Measurements from ENCODE around the gene TSNAXIP1. TPM values are rescaled to one million over a fixed set of nuclear protein-coding genes. Genes with fewer than 3 reads are reported as not detected.

Gene TSNAXIP1
- total and polyA plus RNA-seq, 2 experiments from 2014 or later: 0.97 to 2.4 TPM

GRCh38 chr16:67820608-67821259 lies 14.0 kb downstream of the TSNAXIP1 start:
- H3K79me2 ChIP-seq (replicated peaks; ENCODE audit: insufficient read depth): no peaks in the 10 kb centered on the region
- no peak for TF ChIP-seq REST (IDR thresholded peaks at IDR 0.05; ENCODE audit: unreplicated experiment)
- peak in 1 of 2 experiments; percentile 35; a peak in 2 of 4 replicates for TF ChIP-seq CTCF (conservative IDR thresholded peaks at IDR 0.05; ENCODE audit: low read depth in 2 of 2)
- no peak for TF ChIP-seq ZNF331 (CRISPR knock-in tag; IDR thresholded peaks at IDR 0.05; ENCODE audit: low read depth)
- no peak for TF ChIP-seq ZNF462 (CRISPR knock-in tag; IDR thresholded peaks at IDR 0.05)
- no peak for TF ChIP-seq EZH2 (IDR thresholded peaks at IDR 0.05; ENCODE audit: low read depth, unreplicated experiment)
- no peak for TF ChIP-seq STAT1 (IDR thresholded peaks at IDR 0.05; ENCODE audit: unreplicated experiment)
- TF ChIP-seq CREB1 (CRISPR knock-in tag; IDR thresholded peaks at IDR 0.05; ENCODE audit: low read depth): no peak
- no peak for TF ChIP-seq ZNF114 (CRISPR knock-in tag; IDR thresholded peaks at IDR 0.05)
- no peak for TF ChIP-seq JUNB (IDR thresholded peaks at IDR 0.05; ENCODE audit: unreplicated experiment)
- no peaks in the 10 kb centered on the region for H3K36me3 ChIP-seq (ENCODE audit: insufficient read depth)
- peaks cover 18% of the 10 kb centered on the region for H3K27me3 Mint-ChIP-seq (ENCODE audit: insufficient read depth, low read depth, poor library complexity)
- H3K4me3 Mint-ChIP-seq: no peak overlapping the region
- no peak overlapping the region for H3K4me3 ChIP-seq
- no peak for DNase-seq (ENCODE audit: low spot score)
- peaks cover 13% of the 10 kb centered on the region for H3K4me1 Mint-ChIP-seq
- H3K27me3 ChIP-seq (ENCODE audit: insufficient read depth): no peaks in the 10 kb centered on the region
- H3K4me1 ChIP-seq (ENCODE audit: insufficient read depth): no peaks in the 10 kb centered on the region
- H3K9me2 ChIP-seq (ENCODE audit: insufficient read depth): no peaks in the 10 kb centered on the region
- H3F3A ChIP-seq (replicated peaks; ENCODE audit: low read depth): no peaks in the 10 kb centered on the region
- H3K27ac ChIP-seq (ENCODE audit: low read depth): no peak overlapping the region
- H4K20me1 ChIP-seq (replicated peaks; ENCODE audit: insufficient read depth): no peaks in the 10 kb centered on the region
- no peak overlapping the region for H2AFZ ChIP-seq
- H3K27ac Mint-ChIP-seq: no peak overlapping the region
- H3K4me2 ChIP-seq: no peak overlapping the region
- H3K9me3 Mint-ChIP-seq: peaks cover 4% of the 10 kb centered on the region; the same call in 1 of the 3 replicates
- peaks cover 4% of the 10 kb centered on the region for H3K36me3 Mint-ChIP-seq (ENCODE audit: low read depth)
- no peak for ATAC-seq

Measured in GM23338 (cell line).